ENCODE measurements around the gene ZFC3H1. TPM values are rescaled to one million over a fixed set of nuclear protein-coding genes. Genes with fewer than 3 reads are reported as not detected.

ZFC3H1 gene
- polyA plus RNA-seq, 1 experiment: 55.5 TPM

- Histone ChIP-seq H3K27me3 (ENCODE audit: control insufficient read depth, insufficient read depth, low read length) (peaks cover 3% of the 10 kb centered on the region), H3K4me3 (ENCODE audit: low read depth, low read length) (no peak overlapping the region), H3K27ac (ENCODE audit: low read depth, low read length) (no peak overlapping the region), H3K9me3 (ENCODE audit: control insufficient read depth, insufficient read depth, low read length) (no peaks in the 10 kb centered on the region)
- TF ChIP-seq CTCF (IDR thresholded peaks at IDR 0.05; ENCODE audit: low read depth, low read length): no peak
- ChIA-PET POLR2A (no interaction called here), CTCF (no interaction called here)
- DNase-seq (ENCODE audit: low read depth, low spot score): no peak
Observed at GRCh38 chr12:71591601-71592000, 72.0 kb downstream of the ZFC3H1 start.

DNA sequence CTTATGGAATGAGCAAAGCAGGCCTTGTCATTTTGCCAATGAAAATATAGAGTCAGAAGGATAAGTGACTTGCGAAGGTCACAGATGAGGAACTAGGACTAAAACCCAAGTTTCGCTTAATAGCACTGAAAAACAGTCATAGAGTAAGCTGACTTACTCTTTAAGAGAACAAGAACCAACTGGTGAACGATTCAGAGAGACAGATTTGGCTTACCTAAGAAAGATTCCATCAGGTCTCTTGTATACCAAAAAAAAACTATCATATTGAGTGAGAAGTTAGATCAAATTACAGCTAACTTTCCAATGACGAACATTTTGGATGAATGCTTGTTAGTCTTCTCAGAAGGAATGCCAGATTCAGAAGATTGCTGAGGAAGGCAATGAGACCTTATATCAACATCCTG lies 74.2 kb downstream of the ZFC3H1 start:
- CTCF ChIA-PET: interaction anchor here (0.5 to 0.9 kb wide), 2 partner anchors 41 to 48 kb away, joined by 3 to 4 read pairs; no protein-coding TSS in a partner anchor
- H3K9me3 ChIP-seq (ENCODE audit: control insufficient read depth, insufficient read depth, low read length): no peaks in the 10 kb centered on the region
- H3K27ac ChIP-seq (ENCODE audit: low read depth, low read length): no peak overlapping the region
- no peak for TF ChIP-seq CTCF (IDR thresholded peaks at IDR 0.05; ENCODE audit: low read depth, low read length)
- no peak for DNase-seq (ENCODE audit: low read depth, low spot score)
- no peak overlapping the region for H3K4me3 ChIP-seq (ENCODE audit: low read depth, low read length)
- POLR2A ChIA-PET: no interaction called here
- no peaks in the 10 kb centered on the region for H3K27me3 ChIP-seq (ENCODE audit: control insufficient read depth, insufficient read depth, low read length)

GRCh38 chr12:71587012-71587411 lies 76.6 kb downstream of the ZFC3H1 start:
- ChIA-PET POLR2A (no interaction called here), CTCF (interaction anchor here (1.2 kb wide), 1 partner anchor 160 kb away, joined by 7 read pairs; no protein-coding TSS in a partner anchor)
- TF ChIP-seq CTCF (IDR thresholded peaks at IDR 0.05; ENCODE audit: low read depth, low read length): no peak
- Histone ChIP-seq H3K27ac (ENCODE audit: low read depth, low read length) (no peak overlapping the region), H3K9me3 (ENCODE audit: control insufficient read depth, insufficient read depth, low read length) (no peaks in the 10 kb centered on the region), H3K27me3 (ENCODE audit: control insufficient read depth, insufficient read depth, low read length) (no peaks in the 10 kb centered on the region), H3K4me3 (ENCODE audit: low read depth, low read length) (no peak overlapping the region)
- no peak for DNase-seq (ENCODE audit: low read depth, low spot score)

DNA sequence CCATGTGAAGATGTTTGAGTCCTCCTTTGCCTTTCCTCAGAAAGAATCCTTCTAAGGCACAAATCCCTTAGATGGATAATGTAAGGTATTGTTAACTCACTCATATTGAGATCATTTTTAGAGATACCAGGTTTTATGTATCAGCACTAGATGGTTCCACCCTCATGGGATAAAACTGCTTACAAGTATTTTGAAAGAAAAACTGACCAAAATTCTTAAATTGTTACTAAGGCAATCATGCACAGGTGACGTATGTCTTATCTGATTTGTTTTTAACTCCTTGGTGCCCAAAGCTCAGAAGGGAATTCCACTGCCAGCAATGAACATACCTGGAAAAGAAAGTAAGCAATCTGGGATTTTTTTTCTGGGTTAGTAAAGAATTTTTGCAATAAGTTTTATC lies 78.4 kb downstream of the ZFC3H1 start:
- ChIA-PET POLR2A (no interaction called here), CTCF (interaction anchor here (0.8 to 1.3 kb wide), 2 partner anchors 7 to 52 kb away, joined by 3 read pairs; no protein-coding TSS in a partner anchor)
- Histone ChIP-seq H3K9me3 (ENCODE audit: control insufficient read depth, insufficient read depth, low read length) (no peaks in the 10 kb centered on the region), H3K27me3 (ENCODE audit: control insufficient read depth, insufficient read depth, low read length) (no peaks in the 10 kb centered on the region), H3K4me3 (ENCODE audit: low read depth, low read length) (no peak overlapping the region), H3K27ac (ENCODE audit: low read depth, low read length) (no peak overlapping the region)
- no peak for DNase-seq (ENCODE audit: low read depth, low spot score)
- TF ChIP-seq CTCF (IDR thresholded peaks at IDR 0.05; ENCODE audit: low read depth, low read length): no peak

GRCh38 chr12:71584356-71584755 lies 79.3 kb downstream of the ZFC3H1 start:
- DNase-seq (ENCODE audit: low read depth, low spot score): no peak
- Histone ChIP-seq H3K27me3 (ENCODE audit: control insufficient read depth, insufficient read depth, low read length) (no peaks in the 10 kb centered on the region), H3K9me3 (ENCODE audit: control insufficient read depth, insufficient read depth, low read length) (no peaks in the 10 kb centered on the region), H3K27ac (ENCODE audit: low read depth, low read length) (no peak overlapping the region), H3K4me3 (ENCODE audit: low read depth, low read length) (no peak overlapping the region)
- CTCF ChIA-PET: interaction anchor here (1.3 kb wide), 1 partner anchor 8 kb away, joined by 3 read pairs; no protein-coding TSS in a partner anchor
- POLR2A ChIA-PET: no interaction called here
- TF ChIP-seq CTCF (IDR thresholded peaks at IDR 0.05; ENCODE audit: low read depth, low read length): no peak

Measured in AG04450 (cell line).